ENCODE results near the gene SRGN. TPM values are rescaled to one million over a fixed set of nuclear protein-coding genes. Genes with fewer than 3 reads are reported as not detected.
A peak's percentile ranks its signal among the peaks of the same experiment; 100 is the strongest.

Gene SRGN
- total and polyA plus RNA-seq, 2 of the 13 experiments (the other 11 are each of a cell fraction or from before 2014, with no cell fraction given) = 0.09 TPM; not detected in 1

- Histone ChIP-seq H3K36me3 (replicated peaks in 1 of 2; ENCODE audit: control insufficient read depth in 1 of 2, insufficient read depth in 2 of 2, low read length in 2 of 2) (peaks cover 3 to 7% of the 10 kb centered on the region in 2 experiments; a peak in 4 of 5 replicates), H3K27me3 (ENCODE audit: control insufficient read depth in 1 of 2, insufficient read depth in 2 of 2, low read length in 2 of 2) (no peaks in the 10 kb centered on the region), H3K9me3 (ENCODE audit: low read length) (no peaks in the 10 kb centered on the region), H3K27ac (ENCODE audit: extremely low read length, insufficient read depth, low read length) (no peak overlapping the region), H2AFZ (ENCODE audit: low read length) (no peak overlapping the region), H3K79me2 (ENCODE audit: insufficient read depth, low read length) (peaks cover 55% of the 10 kb centered on the region), H3K4me3 (replicated peaks in 1 of 3; ENCODE audit: insufficient read depth in 1 of 3, low read depth in 2 of 3, low read length in 3 of 3) (no peak overlapping the region), H3K9ac (ENCODE audit: insufficient read depth, low read depth, low read length) (no peak overlapping the region), H4K20me1 (ENCODE audit: insufficient read depth, low read length) (peaks cover 3% of the 10 kb centered on the region; the same call in 1 of the 2 replicates), H3K4me2 (ENCODE audit: low read depth, low read length) (no peak overlapping the region), H3K4me1 (ENCODE audit: insufficient read depth, low read length) (no peaks in the 10 kb centered on the region)
- WGBS (ENCODE audit: low lambda C conversion rate) = 89% methylated on average over 1 of the region's 1 CpG
- POLR2A ChIA-PET = interaction anchor here (1.0 kb wide), 1 partner anchor 81 kb away, joined by 3 read pairs; no protein-coding TSS in a partner anchor
- TF ChIP-seq ZNF724P (CRISPR knock-in tag; IDR thresholded peaks at IDR 0.05; ENCODE audit: borderline replicate concordance) = no peak
- TF ChIP-seq SMAD9 (CRISPR knock-in tag; IDR thresholded peaks at IDR 0.05) = no peak
- TF ChIP-seq KLF15 (CRISPR knock-in tag; IDR thresholded peaks at IDR 0.05; ENCODE audit: borderline replicate concordance) = no peak
- no peak for TF ChIP-seq HIC2 (CRISPR knock-in tag; IDR thresholded peaks at IDR 0.05; ENCODE audit: low read depth)
- no peak for TF ChIP-seq SMYD3 (CRISPR knock-in tag; IDR thresholded peaks at IDR 0.05)
- no peak for TF ChIP-seq PLSCR1 (CRISPR knock-in tag; IDR thresholded peaks at IDR 0.05; ENCODE audit: borderline replicate concordance)
- no peak for TF ChIP-seq CAMTA2 (CRISPR knock-in tag; IDR thresholded peaks at IDR 0.05; ENCODE audit: borderline replicate concordance)
- TF ChIP-seq NFATC3 (CRISPR knock-in tag; IDR thresholded peaks at IDR 0.05) = no peak
- no peak for TF ChIP-seq ZNF577 (CRISPR knock-in tag; IDR thresholded peaks at IDR 0.05; ENCODE audit: borderline replicate concordance, low read depth)
- no peak for TF ChIP-seq E2F1 (CRISPR knock-in tag; IDR thresholded peaks at IDR 0.05)
- TF ChIP-seq ZMAT3 (CRISPR knock-in tag; conservative IDR thresholded peaks at IDR 0.05) = no peak
- TF ChIP-seq MAFG (CRISPR knock-in tag; IDR thresholded peaks at IDR 0.05) = no peak
- no peak for TF ChIP-seq ZNF256 (CRISPR knock-in tag; conservative IDR thresholded peaks at IDR 0.05)
- TF ChIP-seq RARA (CRISPR knock-in tag; IDR thresholded peaks at IDR 0.05) = no peak
- in situ Hi-C loops (cut with HindIII; ENCODE audit: extremely low pct_ligation_motif_present, low pct_unique_long_range_greater_than_20kb) = no loop called here
- intact Hi-C loops (cut with micrococcal nuclease; ENCODE audit: unreplicated experiment) = no loop called here
- DNase-seq (ENCODE audit: low spot score) (no peak), ATAC-seq (peak; percentile 35; the same call in 1 of the 3 replicates), FAIRE-seq (no peak)
- CTCF ChIA-PET (ENCODE audit: low intra/inter-chr PET ratio, low total read pairs) = no interaction called here
- no TSS peak for BruUV-seq (replicated peaks)
These were observed 53.4 kb downstream of the SRGN start for GRCh38 chr10:69141304-69141703.
